ENCODE data around the gene ABLIM1. TPM values are rescaled to one million over a fixed set of nuclear protein-coding genes. Genes with fewer than 3 reads are reported as not detected.

ABLIM1 gene
- total RNA-seq, 4 donors from 2014 or later, result 193 to 248 (median 208) TPM

DNA sequence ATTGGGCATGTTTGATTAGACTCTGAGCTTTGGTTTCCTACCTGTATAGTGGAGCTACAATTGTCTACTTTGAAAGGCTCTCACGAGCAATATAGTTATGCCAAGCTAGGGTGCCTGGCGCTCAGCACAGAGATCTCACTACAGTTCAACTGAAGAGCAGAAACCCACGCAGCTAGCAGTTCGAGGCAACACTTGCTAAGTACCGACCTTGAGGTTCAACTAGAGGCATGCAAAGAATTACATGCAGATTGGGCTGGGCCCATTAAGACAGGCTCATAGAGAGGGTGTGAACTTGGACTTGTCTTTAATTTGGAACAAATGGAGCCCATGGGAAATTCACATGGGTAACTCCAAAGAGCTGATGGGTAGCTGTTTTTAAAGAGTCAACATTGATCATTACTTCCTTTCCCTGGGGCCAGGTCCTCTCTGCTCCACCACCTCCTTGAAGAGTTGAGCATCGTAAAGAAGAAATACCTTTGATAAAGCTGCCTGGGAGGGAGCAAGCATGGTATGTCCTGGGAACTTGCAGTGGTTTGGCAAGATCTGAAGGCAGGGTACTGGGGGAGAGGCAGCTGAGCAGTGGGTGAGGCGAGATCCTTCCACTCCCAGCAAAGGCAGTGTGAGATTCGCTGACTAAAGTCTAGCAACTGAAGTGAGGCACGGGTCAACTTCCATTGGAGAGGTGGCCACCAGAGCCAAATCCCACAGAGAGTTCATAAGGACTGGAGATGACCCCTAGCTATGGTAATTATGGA is 228.3 kb downstream of the ABLIM1 start:
- TF ChIP-seq, protein P1, sequence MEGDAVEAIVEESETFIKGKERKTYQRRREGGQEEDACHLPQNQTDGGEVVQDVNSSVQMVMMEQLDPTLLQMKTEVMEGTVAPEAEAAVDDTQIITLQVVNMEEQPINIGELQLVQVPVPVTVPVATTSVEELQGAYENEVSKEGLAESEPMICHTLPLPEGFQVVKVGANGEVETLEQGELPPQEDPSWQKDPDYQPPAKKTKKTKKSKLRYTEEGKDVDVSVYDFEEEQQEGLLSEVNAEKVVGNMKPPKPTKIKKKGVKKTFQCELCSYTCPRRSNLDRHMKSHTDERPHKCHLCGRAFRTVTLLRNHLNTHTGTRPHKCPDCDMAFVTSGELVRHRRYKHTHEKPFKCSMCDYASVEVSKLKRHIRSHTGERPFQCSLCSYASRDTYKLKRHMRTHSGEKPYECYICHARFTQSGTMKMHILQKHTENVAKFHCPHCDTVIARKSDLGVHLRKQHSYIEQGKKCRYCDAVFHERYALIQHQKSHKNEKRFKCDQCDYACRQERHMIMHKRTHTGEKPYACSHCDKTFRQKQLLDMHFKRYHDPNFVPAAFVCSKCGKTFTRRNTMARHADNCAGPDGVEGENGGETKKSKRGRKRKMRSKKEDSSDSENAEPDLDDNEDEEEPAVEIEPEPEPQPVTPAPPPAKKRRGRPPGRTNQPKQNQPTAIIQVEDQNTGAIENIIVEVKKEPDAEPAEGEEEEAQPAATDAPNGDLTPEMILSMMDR (IDR thresholded peaks at IDR 0.05; ENCODE audit: low read depth), result no peak

DNA sequence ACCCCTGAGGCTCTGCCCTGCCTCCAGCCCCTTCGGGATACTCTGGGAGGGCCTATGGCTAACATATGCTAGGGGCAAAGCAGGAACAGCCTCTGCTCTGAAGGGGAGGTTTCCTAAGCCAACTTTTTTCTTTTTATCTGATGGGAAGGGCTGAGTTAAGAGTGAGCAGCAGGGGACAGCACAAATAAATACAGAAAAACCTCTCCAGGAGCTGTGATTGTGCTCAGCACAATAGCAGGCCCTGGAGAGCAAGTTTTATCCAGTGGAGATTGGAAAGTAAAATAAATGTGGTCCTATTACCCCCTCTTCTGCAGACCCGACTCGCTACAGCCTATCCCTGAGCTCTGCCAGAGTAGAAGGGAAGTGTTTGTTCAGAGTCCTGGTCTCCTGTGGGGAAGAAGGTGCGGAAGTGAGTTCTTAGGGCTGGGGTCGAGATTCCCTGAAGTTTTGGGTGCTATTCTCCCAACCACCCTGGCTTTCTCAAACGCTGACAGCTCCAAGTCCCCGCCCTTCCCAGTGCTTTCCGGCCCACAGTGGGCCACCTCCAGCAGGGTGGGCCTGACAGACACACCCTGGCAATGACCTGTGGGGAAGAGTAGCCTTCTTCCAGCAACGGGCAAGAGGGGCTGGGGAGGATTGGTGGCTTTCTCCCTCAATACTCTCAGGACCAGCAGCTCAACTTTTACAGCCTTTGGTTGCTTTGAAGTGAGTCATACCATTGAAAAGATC is 230.8 kb downstream of the ABLIM1 start:
- TF ChIP-seq, protein P1 (IDR thresholded peaks at IDR 0.05; ENCODE audit: low read depth), result no peak

DNA sequence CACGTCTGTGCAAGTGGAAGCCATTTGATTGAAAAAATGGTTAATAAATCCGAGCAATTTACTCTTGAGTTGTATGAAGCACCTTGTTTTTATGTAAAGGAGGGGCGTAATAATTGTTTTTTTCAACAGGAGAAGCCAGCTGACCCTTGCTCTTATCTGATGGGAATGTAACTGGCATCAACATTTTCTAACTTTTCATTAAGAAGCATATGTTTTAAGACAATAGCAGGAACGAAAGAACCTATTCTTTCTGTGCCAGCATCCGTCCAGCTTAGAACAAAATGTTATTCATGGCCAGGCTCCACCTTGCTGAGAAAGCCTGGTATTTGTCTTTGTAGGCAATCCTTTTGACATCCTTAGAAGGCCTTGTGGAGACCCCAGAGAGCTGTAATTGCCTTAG is 231.6 kb downstream of the ABLIM1 start:
- TF ChIP-seq, protein P1 (IDR thresholded peaks at IDR 0.05; ENCODE audit: low read depth), result no peak

DNA sequence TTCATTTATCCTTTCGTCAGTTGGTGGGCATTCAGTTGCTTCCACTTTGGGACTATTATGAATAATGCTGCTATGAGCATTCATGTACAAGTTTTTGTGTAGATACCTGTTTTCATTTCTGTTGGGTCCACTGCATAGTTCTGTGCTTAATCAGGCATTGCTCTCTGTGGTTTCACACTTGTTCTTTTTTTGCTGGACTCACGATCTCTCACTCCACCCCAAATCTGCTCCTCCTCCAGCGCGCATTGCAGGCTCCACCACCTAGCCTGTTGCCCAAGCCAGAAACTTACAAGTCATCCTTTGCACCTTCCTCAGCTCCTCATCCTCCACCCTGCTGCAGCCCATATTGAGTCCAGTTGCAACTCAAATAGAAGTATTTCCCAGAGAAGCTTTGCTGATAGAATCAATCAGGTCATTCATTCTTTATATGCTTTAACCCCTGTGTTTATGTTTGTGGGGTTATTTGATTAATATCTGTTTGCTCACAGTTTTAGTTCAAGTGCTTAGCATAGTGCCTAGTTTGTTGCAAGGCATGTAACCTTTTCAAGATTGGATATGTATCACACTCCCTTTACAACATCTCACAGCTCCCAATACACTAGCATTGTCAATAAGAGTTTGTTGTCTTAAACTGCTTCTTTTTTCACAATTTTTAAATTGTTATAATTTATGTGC is 237.1 kb downstream of the ABLIM1 start:
- TF ChIP-seq, protein P1 (IDR thresholded peaks at IDR 0.05; ENCODE audit: low read depth), result no peak

DNA sequence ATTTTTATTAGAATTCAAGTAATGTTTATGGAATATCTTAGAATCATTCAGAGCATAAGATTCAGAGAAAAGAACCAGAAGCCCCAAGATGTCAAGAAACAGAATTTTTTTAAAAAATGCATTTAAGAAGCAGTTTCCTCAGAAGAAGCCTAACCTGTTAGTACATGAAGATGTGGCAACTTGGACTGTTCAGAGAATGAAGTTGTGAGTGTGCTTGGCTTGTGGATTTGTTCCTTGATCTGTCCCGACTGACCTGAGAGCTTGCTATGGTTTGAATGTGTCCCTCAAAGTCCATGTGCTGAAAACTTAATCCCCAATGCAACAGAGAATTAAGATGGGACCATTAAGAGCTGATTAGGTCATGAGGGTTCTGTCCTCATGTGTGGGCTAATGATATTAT is 240.0 kb downstream of the ABLIM1 start:
- TF ChIP-seq, protein P1 (IDR thresholded peaks at IDR 0.05; ENCODE audit: low read depth), result no peak

DNA sequence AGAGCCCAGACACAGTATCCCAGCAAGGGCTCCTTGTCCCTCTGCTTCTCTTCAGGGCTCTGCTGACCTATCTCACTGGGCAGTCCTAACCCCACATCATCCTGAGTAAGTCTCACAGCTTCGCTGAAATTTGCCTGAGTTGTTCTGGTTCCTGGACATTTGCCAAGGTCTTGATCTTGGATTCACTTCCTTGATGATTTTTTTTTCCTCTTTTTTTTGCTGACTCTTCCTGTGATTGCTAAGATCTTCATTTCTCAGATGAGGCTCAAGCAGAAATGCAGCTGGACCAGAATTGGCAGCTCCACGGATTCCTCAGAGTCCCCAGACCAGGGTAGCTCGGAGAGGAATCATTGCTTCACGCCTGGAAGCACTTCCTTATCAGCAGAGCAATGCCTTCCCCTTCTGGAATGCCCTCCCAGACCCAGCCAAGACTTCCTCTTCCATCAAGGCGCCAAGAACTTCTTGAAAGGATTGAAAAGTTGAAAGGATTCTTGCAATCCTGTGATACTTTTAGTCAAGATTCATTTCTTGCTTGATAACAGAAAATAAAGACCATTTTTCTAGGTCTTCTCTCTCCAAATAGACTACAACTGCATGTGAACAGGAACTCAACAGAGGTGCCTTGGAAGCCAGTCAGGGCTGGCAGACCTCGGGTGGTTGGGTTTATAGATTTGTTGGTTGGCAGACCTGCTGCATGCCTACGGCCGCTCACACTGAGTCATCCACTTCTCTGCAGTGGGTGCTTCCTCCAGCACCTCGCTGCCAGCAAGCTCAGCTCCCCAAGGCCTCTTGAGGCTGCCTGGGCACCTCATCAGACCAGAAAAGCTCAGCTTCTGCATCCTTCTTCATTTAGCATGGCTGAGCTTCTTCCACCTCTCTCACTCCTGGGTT is 244.9 kb downstream of the ABLIM1 start:
- TF ChIP-seq, protein P1 (IDR thresholded peaks at IDR 0.05; ENCODE audit: low read depth), result no peak

Data from subcutaneous adipose tissue (tissue), 4 donors.